ENCODE measurements around the gene SNIP1.

SNIP1 gene

GRCh38 chr1:37596182-37596667 lies 42.1 kb upstream of the SNIP1 start (continued):
- 0 out of 2 replicates have a peak, but pooled peaks have one; percentile 19 for TF ChIP-seq CTCF (tag by site-specific recombination; IDR thresholded peaks at IDR 0.05)
- TF ChIP-seq ZNF138 (tag by site-specific recombination; IDR thresholded peaks at IDR 0.05; ENCODE audit: borderline replicate concordance): no peak

GRCh38 chr1:37595440-37596181 lies 41.5 kb upstream of the SNIP1 start, which contains the start of gene GNL2:
TSS of gene GNL2 (minus strand) at chr1:37595937. CDS start at chr1:37595822, 115 bp downstream.
- Histone ChIP-seq H3K36me3 (ENCODE audit: control insufficient read depth in 2 of 2, insufficient read depth in 1 of 2, low read length in 2 of 2) (peaks cover 8 to 34% of the 10 kb centered on the region in 2 experiments), H3K4me3 (ENCODE audit: low read depth, low read length) (peak within 1 kb of the TSS; percentile 94), H3K9me3 (ENCODE audit: control insufficient read depth, insufficient read depth, low read depth, low read length) (no peaks in the 10 kb centered on the region), H3K27ac (ENCODE audit: extremely low read depth, low read depth, low read length) (peak within 1 kb of the TSS; percentile 41; the same call in 1 of the 2 replicates), H3K4me1 (ENCODE audit: control insufficient read depth, insufficient read depth, low read length) (peaks cover 7% of the 10 kb centered on the region)
- POLR2A ChIA-PET: interaction anchor here (0.6 to 1.4 kb wide), 9 partner anchors 11 to 203 kb away, joined by 3 to 11 read pairs (median 3); partner anchors contain the start of genes DNALI1, MEAF6 and SNIP1
- CTCF ChIA-PET: interaction anchor here (0.5 to 1.6 kb wide), 6 partner anchors 9 to 233 kb away, joined by 3 to 6 read pairs (median 3); no protein-coding TSS in a partner anchor
- 0 out of 2 replicates have a peak, but pooled peaks have one; percentile 25 for TF ChIP-seq ZNF24 (tag by site-specific recombination; IDR thresholded peaks at IDR 0.05)
- TF ChIP-seq ZNF2 (tag by site-specific recombination; IDR thresholded peaks at IDR 0.05): peak; percentile 83
- peak; percentile 5; the same call in 1 of the 2 replicates for TF ChIP-seq ZNF623 (tag by site-specific recombination; IDR thresholded peaks at IDR 0.05)
- TF ChIP-seq ZNF155 (tag by site-specific recombination; IDR thresholded peaks at IDR 0.05): no peak
- no peak for TF ChIP-seq SCRT1 (tag by site-specific recombination; IDR thresholded peaks at IDR 0.05; ENCODE audit: borderline replicate concordance)
- TF ChIP-seq GFI1B (tag by site-specific recombination; IDR thresholded peaks at IDR 0.05): no peak
- TF ChIP-seq MYNN (tag by site-specific recombination; IDR thresholded peaks at IDR 0.05; ENCODE audit: borderline replicate concordance): no peak
- TF ChIP-seq ZNF660 (tag by site-specific recombination; IDR thresholded peaks at IDR 0.05): 0 out of 2 replicates have a peak, but pooled peaks have one; percentile 59
- no peak for TF ChIP-seq ZNF791 (tag by site-specific recombination; IDR thresholded peaks at IDR 0.05)
- TF ChIP-seq ZFP37 (tag by site-specific recombination; IDR thresholded peaks at IDR 0.05): peak; percentile 49; the same call in 1 of the 2 replicates
- TF ChIP-seq ZNF449 (tag by site-specific recombination; IDR thresholded peaks at IDR 0.05): no peak
- peak; percentile 71; the same call in 1 of the 2 replicates for TF ChIP-seq ZNF76 (tag by site-specific recombination; IDR thresholded peaks at IDR 0.05; ENCODE audit: borderline replicate concordance, low read depth)
- TF ChIP-seq ZNF121 (tag by site-specific recombination; IDR thresholded peaks at IDR 0.05): 0 out of 2 replicates have a peak, but pooled peaks have one; percentile 74
- TF ChIP-seq SP2 (tag by site-specific recombination; IDR thresholded peaks at IDR 0.05): peak; percentile 85
- peak; percentile 72; the same call in 1 of the 2 replicates for TF ChIP-seq ZNF501 (tag by site-specific recombination; IDR thresholded peaks at IDR 0.05)
- TF ChIP-seq ZNF777 (tag by site-specific recombination; IDR thresholded peaks at IDR 0.05; ENCODE audit: borderline replicate concordance): no peak; the same call in 1 of the 2 replicates
- TF ChIP-seq PATZ1 (tag by site-specific recombination; IDR thresholded peaks at IDR 0.05): peak; percentile 65
- TF ChIP-seq ZEB2 (tag by site-specific recombination; IDR thresholded peaks at IDR 0.05): 0 out of 2 replicates have a peak, but pooled peaks have one; percentile 11
- no peak for TF ChIP-seq ZNF704 (tag by site-specific recombination; IDR thresholded peaks at IDR 0.05)
- TF ChIP-seq ZNF19 (tag by site-specific recombination; IDR thresholded peaks at IDR 0.05; ENCODE audit: low read depth): no peak
- TF ChIP-seq ZNF600 (tag by site-specific recombination; IDR thresholded peaks at IDR 0.05): peak; percentile 52; the same call in 1 of the 2 replicates
- peak; percentile 52 for TF ChIP-seq ZFHX2 (tag by site-specific recombination; conservative IDR thresholded peaks at IDR 0.05)
- TF ChIP-seq ZNF692 (tag by site-specific recombination; IDR thresholded peaks at IDR 0.05): peak; percentile 49
- TF ChIP-seq ZXDB (tag by site-specific recombination; IDR thresholded peaks at IDR 0.05): peak; percentile 74

Data from HEK293 (cell line).